Glutamatergic neuron (in vitro differentiated cells): ENCODE measurements around the gene TMEM128. TPM values are rescaled to one million over a fixed set of nuclear protein-coding genes. Genes with fewer than 3 reads are reported as not detected.
A peak's percentile ranks its signal among the peaks of the same experiment; 100 is the strongest.

ENCODE experiments used
- DNase-seq: peaks from one replicate; pipeline ENCODE4 v3.0.0; 2022
- H3K27ac Mint-ChIP-seq: one replicate; pipeline ENCODE4 v1.8.0; 2020; ENCODE audit warnings: mild to moderate bottlenecking, mixed read lengths, inconsistent platforms; ENCODE audit not compliant: unreplicated experiment
- H3K27me3 Mint-ChIP-seq: one replicate; pipeline ENCODE4 v1.8.0; 2020; ENCODE audit warnings: mild to moderate bottlenecking, moderate library complexity, mixed read lengths, inconsistent platforms; ENCODE audit not compliant: unreplicated experiment
- H3K36me3 Mint-ChIP-seq: one replicate; pipeline ENCODE4 v1.8.0; 2020; ENCODE audit warnings: mild to moderate bottlenecking, mixed read lengths, inconsistent platforms; ENCODE audit not compliant: unreplicated experiment
- H3K4me1 Mint-ChIP-seq: one replicate; pipeline ENCODE4 v1.8.0; 2020; ENCODE audit warnings: mild to moderate bottlenecking, low read depth, mixed read lengths, inconsistent platforms; ENCODE audit not compliant: unreplicated experiment
- H3K4me3 Mint-ChIP-seq: one replicate; pipeline ENCODE4 v1.8.0; 2020; ENCODE audit warnings: mild to moderate bottlenecking, mixed read lengths, inconsistent platforms; ENCODE audit not compliant: unreplicated experiment
- H3K9me3 Mint-ChIP-seq: one replicate; pipeline ENCODE4 v1.8.0; 2020; ENCODE audit warnings: mild to moderate bottlenecking, moderate library complexity, mixed read lengths, inconsistent platforms; ENCODE audit not compliant: unreplicated experiment
- total RNA-seq: library from RNA; stranded (reverse); fragmentation: NEBNext Ultra II Directional; extraction: Animal tissue kit (Norgen Biotek cat#: 25700); gene quantifications from one replicate; pipeline ENCODE4 v1.2.1, GENCODE V29; 2021; ENCODE audit not compliant: unreplicated experiment
- TF ChIP-seq, protein P1 (sequence below): fragments of 200-600 bp; sonication (generic); IDR thresholded peaks from one replicate; pipeline ENCODE4 v1.5.0; 2021; ENCODE audit not compliant: partially characterized antibody, unreplicated experiment

The TMEM128 gene
- total RNA-seq, 1 donor from 2014 or later = 19.3 TPM

- Mint-ChIP-seq H3K9me3 (peaks cover 5% of the 10 kb centered on the region), H3K36me3 (peaks cover 5% of the 10 kb centered on the region), H3K4me3 (peak overlapping the region; percentile 69), H3K4me1 (no peaks in the 10 kb centered on the region), H3K27ac (no peak overlapping the region), H3K27me3 (peaks cover 27% of the 10 kb centered on the region)
- TF ChIP-seq, protein P1, sequence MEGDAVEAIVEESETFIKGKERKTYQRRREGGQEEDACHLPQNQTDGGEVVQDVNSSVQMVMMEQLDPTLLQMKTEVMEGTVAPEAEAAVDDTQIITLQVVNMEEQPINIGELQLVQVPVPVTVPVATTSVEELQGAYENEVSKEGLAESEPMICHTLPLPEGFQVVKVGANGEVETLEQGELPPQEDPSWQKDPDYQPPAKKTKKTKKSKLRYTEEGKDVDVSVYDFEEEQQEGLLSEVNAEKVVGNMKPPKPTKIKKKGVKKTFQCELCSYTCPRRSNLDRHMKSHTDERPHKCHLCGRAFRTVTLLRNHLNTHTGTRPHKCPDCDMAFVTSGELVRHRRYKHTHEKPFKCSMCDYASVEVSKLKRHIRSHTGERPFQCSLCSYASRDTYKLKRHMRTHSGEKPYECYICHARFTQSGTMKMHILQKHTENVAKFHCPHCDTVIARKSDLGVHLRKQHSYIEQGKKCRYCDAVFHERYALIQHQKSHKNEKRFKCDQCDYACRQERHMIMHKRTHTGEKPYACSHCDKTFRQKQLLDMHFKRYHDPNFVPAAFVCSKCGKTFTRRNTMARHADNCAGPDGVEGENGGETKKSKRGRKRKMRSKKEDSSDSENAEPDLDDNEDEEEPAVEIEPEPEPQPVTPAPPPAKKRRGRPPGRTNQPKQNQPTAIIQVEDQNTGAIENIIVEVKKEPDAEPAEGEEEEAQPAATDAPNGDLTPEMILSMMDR = no peak
- DNase-seq = no peak
Measured at GRCh38 chr4:4227510-4228355, 20.3 kb downstream of the TMEM128 start.

- H3K27ac Mint-ChIP-seq = no peak within 1 kb of the TSS
- peaks cover 27% of the 10 kb centered on the region for H3K27me3 Mint-ChIP-seq
- no peaks in the 10 kb centered on the region for H3K4me1 Mint-ChIP-seq
- H3K9me3 Mint-ChIP-seq = peaks cover 5% of the 10 kb centered on the region
- H3K36me3 Mint-ChIP-seq = peaks cover 5% of the 10 kb centered on the region
- TF ChIP-seq, protein P1 = no peak
- peak within 1 kb of the TSS; percentile 81 for H3K4me3 Mint-ChIP-seq
- DNase-seq = peak; percentile 46
Measured at GRCh38 chr4:4226606-4227438, 21.2 kb downstream of the TMEM128 start, which contains the start of gene OTOP1. Gene OTOP1 (minus strand): TSS chr4:4226929. CDS start chr4:4226864, 65 bp downstream.

DNA sequence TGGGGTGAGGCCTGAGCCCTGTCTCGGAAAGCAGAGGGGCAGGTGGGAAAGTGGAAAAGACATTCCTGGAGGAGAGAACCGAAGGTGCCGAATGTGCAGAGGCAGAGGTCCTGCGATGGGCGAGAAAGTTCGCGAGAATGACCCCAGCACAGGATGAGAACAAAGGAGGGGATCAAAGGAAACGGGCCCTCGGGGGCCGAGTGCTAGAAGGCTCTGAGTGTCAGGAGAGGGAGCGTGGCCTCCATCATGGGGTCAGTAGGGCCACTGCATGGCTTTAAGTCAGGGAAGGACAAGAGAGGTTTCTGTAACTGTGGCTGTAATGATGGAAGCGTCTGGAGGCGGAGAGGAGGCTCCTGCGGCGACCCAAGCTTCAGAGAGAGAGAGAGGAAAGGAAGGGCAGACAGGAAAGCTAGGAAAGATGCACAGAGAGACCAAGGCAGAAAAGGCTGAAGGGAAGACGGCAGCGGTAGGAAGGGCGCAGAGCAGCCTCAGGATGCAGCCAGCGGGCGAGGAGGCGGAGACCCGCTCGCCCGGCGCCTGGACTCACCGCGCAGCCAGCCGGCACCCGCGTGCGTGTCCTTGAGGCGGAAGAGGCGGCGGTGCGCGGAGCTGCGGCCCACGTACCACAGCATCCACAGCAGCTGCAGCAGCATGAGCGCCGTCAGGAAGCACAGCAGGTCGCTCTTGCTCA is 22.0 kb downstream of the TMEM128 start:
- Mint-ChIP-seq H3K27me3 (peaks cover 27% of the 10 kb centered on the region), H3K36me3 (peaks cover 5% of the 10 kb centered on the region), H3K4me3 (peak overlapping the region; percentile 81), H3K4me1 (no peaks in the 10 kb centered on the region), H3K27ac (no peak overlapping the region), H3K9me3 (peaks cover 5% of the 10 kb centered on the region)
- DNase-seq = peak; percentile 51
- TF ChIP-seq, protein P1 = no peak

DNA sequence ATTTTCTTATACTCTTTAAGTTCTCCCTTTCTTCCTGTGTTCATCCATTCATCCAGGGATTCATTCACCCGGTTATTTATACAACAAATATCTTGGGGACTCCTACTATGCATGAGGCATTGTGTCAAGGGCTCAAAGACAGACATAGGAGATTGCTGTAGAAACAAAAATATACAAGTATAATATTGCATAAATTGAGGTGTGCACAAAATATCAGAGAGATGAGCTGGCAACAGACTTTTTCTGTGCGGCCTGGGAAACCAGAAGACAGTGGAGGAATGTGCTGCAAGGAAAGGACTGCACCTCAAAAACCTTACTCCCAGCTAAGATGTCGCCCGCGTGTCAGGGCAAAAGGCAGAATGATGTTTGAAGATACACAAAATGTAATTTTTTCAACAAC is 30.9 kb downstream of the TMEM128 start:
- no peak overlapping the region for H3K4me3 Mint-ChIP-seq
- TF ChIP-seq, protein P1 = no peak
- no peaks in the 10 kb centered on the region for H3K36me3 Mint-ChIP-seq
- H3K27me3 Mint-ChIP-seq = no peaks in the 10 kb centered on the region
- no peaks in the 10 kb centered on the region for H3K4me1 Mint-ChIP-seq
- H3K27ac Mint-ChIP-seq = no peak overlapping the region
- no peak for DNase-seq
- H3K9me3 Mint-ChIP-seq = no peaks in the 10 kb centered on the region
